Progenitor cell of endocrine pancreas (in vitro differentiated cells): ENCODE measurements around the gene RPAP3. TPM values are rescaled to one million over a fixed set of nuclear protein-coding genes. Genes with fewer than 3 reads are reported as not detected.

Experiments used
- DNase-seq: peaks from one replicate; pipeline ENCODE4 v3.0.0; 2021; ENCODE audit warnings: low spot score; ENCODE audit not compliant: unreplicated experiment
- H3K27ac Mint-ChIP-seq: 2 replicates; pipeline ENCODE4 v1.8.0; 2021; ENCODE audit warnings: mild to moderate bottlenecking, moderate library complexity, mixed read lengths
- H3K27me3 Mint-ChIP-seq: 2 replicates; pipeline ENCODE4 v1.8.0; 2021; ENCODE audit warnings: mixed read lengths
- H3K36me3 Mint-ChIP-seq: 2 replicates; pipeline ENCODE4 v1.8.0; 2022; ENCODE audit warnings: mixed read lengths; ENCODE audit not compliant: insufficient read depth
- H3K4me1 Mint-ChIP-seq: 2 replicates; pipeline ENCODE4 v1.8.0; 2021; ENCODE audit warnings: low read depth, mixed read lengths
- H3K4me3 Mint-ChIP-seq: 2 replicates; pipeline ENCODE4 v1.8.0; 2021; ENCODE audit warnings: low read depth, mild to moderate bottlenecking, moderate library complexity, mixed read lengths
- H3K9me3 Mint-ChIP-seq: 2 replicates; pipeline ENCODE4 v1.8.0; 2021; ENCODE audit warnings: low read depth, mixed read lengths
- total RNA-seq: library from RNA; stranded (reverse); gene quantifications from 2 replicates; pipeline ENCODE4 v1.2.1, GENCODE V29; 2021
- TF ChIP-seq, protein P1 (sequence below): fragments of 200-600 bp; sonication (generic); IDR thresholded peaks from one replicate; pipeline ENCODE4 v1.5.0; 2021; ENCODE audit warnings: antibody characterized with exemption, mild to moderate bottlenecking; ENCODE audit not compliant: unreplicated experiment

RPAP3 gene
- total RNA-seq, 1 donor from 2014 or later: 36.4 TPM

DNA sequence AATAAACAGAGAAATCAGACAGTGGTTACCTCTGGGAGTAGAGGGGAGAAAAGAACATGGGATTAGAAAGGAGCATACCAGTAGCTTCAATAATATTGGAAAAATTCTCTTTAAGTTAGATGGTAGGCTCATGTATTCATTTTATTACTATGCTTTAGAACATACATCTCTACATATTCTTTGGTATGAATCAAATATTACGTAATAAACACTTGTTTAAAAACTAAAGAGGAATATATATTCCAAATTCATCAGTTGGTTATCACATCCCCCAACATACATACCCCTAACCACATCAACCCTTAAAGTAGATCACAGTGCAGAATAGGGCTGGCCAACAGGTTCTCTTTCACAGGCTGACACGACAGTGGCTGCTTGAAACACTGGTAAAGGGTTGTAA, 5.6 kb downstream of the RPAP3 start:
- Mint-ChIP-seq H3K36me3 (peaks cover 14% of the 10 kb centered on the region), H3K27ac (no peak overlapping the region), H3K4me1 (peaks cover 16% of the 10 kb centered on the region), H3K4me3 (no peak overlapping the region), H3K27me3 (no peaks in the 10 kb centered on the region), H3K9me3 (no peaks in the 10 kb centered on the region)
- TF ChIP-seq, protein P1, sequence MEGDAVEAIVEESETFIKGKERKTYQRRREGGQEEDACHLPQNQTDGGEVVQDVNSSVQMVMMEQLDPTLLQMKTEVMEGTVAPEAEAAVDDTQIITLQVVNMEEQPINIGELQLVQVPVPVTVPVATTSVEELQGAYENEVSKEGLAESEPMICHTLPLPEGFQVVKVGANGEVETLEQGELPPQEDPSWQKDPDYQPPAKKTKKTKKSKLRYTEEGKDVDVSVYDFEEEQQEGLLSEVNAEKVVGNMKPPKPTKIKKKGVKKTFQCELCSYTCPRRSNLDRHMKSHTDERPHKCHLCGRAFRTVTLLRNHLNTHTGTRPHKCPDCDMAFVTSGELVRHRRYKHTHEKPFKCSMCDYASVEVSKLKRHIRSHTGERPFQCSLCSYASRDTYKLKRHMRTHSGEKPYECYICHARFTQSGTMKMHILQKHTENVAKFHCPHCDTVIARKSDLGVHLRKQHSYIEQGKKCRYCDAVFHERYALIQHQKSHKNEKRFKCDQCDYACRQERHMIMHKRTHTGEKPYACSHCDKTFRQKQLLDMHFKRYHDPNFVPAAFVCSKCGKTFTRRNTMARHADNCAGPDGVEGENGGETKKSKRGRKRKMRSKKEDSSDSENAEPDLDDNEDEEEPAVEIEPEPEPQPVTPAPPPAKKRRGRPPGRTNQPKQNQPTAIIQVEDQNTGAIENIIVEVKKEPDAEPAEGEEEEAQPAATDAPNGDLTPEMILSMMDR: no peak
- no peak for DNase-seq

DNA sequence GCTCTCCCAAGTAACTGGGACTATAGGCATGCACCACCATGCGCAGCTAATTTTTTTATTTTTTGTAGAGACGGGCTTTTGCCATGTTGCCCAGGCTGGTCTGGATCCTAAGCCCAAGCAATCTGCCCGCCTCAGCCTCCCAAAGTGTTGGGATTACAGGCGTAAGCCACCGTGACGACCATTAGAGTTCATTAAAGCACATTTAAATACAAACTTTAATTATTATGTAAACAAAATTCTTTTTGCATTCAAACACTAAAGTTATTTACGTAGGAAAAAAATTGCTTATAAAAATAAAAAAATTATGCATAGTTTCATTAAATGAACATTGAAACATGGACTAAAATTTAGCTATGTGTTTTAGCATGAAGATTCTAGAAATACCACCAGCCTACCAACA, 7.2 kb downstream of the RPAP3 start:
- H3K9me3 Mint-ChIP-seq: no peaks in the 10 kb centered on the region
- peaks cover 5% of the 10 kb centered on the region for H3K4me1 Mint-ChIP-seq
- peaks cover 20% of the 10 kb centered on the region for H3K36me3 Mint-ChIP-seq
- no peak overlapping the region for H3K27ac Mint-ChIP-seq
- TF ChIP-seq, protein P1: no peak
- no peaks in the 10 kb centered on the region for H3K27me3 Mint-ChIP-seq
- DNase-seq: no peak
- H3K4me3 Mint-ChIP-seq: no peak overlapping the region

DNA sequence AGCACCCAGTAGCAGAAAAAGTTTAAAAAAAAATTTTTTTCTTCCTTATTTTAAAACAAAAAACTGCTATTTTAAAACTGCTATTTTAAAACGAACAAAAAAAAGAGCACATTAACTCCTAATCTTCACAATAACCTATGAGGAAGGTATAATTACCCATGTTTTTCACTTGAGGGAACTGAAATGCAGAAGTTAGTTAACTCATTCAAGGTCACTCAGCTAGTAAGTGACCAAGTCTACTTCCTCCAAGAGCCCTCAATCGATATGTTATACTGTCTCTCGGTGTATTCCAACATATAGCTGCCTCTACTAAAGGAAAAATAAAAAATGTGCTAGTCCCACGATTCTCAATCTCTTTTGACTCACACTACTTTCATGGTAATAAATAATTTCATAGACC, 7.8 kb downstream of the RPAP3 start:
- H3K27ac Mint-ChIP-seq: no peak overlapping the region
- no peaks in the 10 kb centered on the region for H3K9me3 Mint-ChIP-seq
- TF ChIP-seq, protein P1: no peak
- no peak for DNase-seq
- peaks cover 21% of the 10 kb centered on the region for H3K36me3 Mint-ChIP-seq
- no peak overlapping the region for H3K4me3 Mint-ChIP-seq
- H3K4me1 Mint-ChIP-seq: peaks cover 2% of the 10 kb centered on the region
- no peaks in the 10 kb centered on the region for H3K27me3 Mint-ChIP-seq

DNA sequence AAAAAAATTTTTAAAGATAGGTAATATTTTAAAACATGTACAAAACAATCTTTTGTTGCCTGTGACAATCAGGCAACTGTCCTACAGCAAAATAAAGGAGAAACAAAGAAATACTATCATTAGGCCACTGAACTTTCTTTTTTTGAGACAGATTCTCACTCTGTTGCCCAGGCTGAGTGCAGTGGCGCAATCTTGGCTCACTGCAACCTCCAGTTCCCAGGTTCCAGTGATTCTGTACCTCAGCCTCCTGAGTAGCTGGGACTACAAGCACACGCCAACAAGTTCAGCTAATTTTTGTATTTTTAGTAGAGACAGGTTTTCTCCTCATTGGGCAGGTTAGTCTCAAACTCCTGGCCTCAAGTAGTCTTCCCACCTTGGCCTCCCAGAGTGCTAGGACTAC, 16.6 kb downstream of the RPAP3 start:
- TF ChIP-seq, protein P1: no peak
- H3K4me1 Mint-ChIP-seq: no peaks in the 10 kb centered on the region
- H3K36me3 Mint-ChIP-seq: peaks cover 24% of the 10 kb centered on the region
- no peaks in the 10 kb centered on the region for H3K27me3 Mint-ChIP-seq
- H3K9me3 Mint-ChIP-seq: no peaks in the 10 kb centered on the region
- no peak overlapping the region for H3K4me3 Mint-ChIP-seq
- no peak for DNase-seq
- H3K27ac Mint-ChIP-seq: no peak overlapping the region

DNA sequence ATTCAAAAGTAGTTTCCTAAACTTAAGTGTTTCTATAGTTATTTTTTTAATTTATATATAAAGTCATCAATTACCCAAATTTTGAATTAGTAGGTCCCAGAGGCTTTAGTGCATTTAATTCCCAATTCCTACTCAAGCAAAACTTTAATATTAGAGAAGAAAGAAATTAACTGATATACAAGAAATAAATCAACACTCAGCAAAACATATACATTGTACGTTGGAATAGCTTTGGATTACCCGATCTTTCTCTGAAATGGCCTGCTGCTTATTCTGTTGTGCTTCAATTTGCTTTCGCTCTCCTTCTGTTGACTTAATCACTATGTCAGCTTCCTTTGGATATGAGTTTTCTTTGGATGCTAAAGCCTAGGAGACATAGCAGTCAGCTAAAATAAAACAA, 18.2 kb downstream of the RPAP3 start:
- Mint-ChIP-seq H3K9me3 (no peaks in the 10 kb centered on the region), H3K27me3 (no peaks in the 10 kb centered on the region), H3K27ac (no peak overlapping the region), H3K4me1 (no peaks in the 10 kb centered on the region), H3K4me3 (no peak overlapping the region), H3K36me3 (peaks cover 19% of the 10 kb centered on the region)
- no peak for DNase-seq
- TF ChIP-seq, protein P1: no peak
